Neural cell (in vitro differentiated cells): ENCODE results near the gene ARHGEF2.

Source experiments
- EP300 ChIP-seq: fragments of 450-650 bp; conservative IDR thresholded peaks from 2 replicates; pipeline ENCODE4 v1.6.1; 2014; ENCODE audit warnings: antibody characterized with exemption, mild to moderate bottlenecking, moderate library complexity; ENCODE audit not compliant: poor library complexity, severe bottlenecking
- EZH2 ChIP-seq: fragments of 200-600, 300-800 bp; shearing (Covaris generic), sonication (generic); IDR thresholded peaks from 2 replicates; pipeline ENCODE4 v1.6.1; 2014; ENCODE audit warnings: antibody characterized with exemption, low read length, borderline replicate concordance, mild to moderate bottlenecking; ENCODE audit not compliant: insufficient read depth, poor library complexity, severe bottlenecking
- RAD21 ChIP-seq: fragments of 450-650 bp; conservative IDR thresholded peaks from 2 replicates; pipeline ENCODE4 v1.6.1; 2014; ENCODE audit warnings: antibody characterized with exemption, mild to moderate bottlenecking, moderate library complexity
- SMC3 ChIP-seq: fragments of 450-650 bp; conservative IDR thresholded peaks from 2 replicates; pipeline ENCODE4 v1.6.1; 2014; ENCODE audit warnings: antibody characterized with exemption, mild to moderate bottlenecking, moderate library complexity; ENCODE audit not compliant: poor library complexity
- TAF1 ChIP-seq: IDR thresholded peaks from 2 replicates; pipeline ENCODE4 v1.6.1; 2012; ENCODE audit warnings: low read depth
- TF ChIP-seq, protein P1 (sequence below): fragments of 450-650 bp; IDR thresholded peaks from 2 replicates; pipeline ENCODE4 v1.5.1; 2014; ENCODE audit warnings: antibody characterized with exemption, mild to moderate bottlenecking, moderate library complexity; ENCODE audit not compliant: poor library complexity, severe bottlenecking
- TF ChIP-seq, protein P2 (sequence below): IDR thresholded peaks from 2 replicates; pipeline ENCODE4 v1.6.1; 2012; ENCODE audit warnings: borderline replicate concordance

DNA sequence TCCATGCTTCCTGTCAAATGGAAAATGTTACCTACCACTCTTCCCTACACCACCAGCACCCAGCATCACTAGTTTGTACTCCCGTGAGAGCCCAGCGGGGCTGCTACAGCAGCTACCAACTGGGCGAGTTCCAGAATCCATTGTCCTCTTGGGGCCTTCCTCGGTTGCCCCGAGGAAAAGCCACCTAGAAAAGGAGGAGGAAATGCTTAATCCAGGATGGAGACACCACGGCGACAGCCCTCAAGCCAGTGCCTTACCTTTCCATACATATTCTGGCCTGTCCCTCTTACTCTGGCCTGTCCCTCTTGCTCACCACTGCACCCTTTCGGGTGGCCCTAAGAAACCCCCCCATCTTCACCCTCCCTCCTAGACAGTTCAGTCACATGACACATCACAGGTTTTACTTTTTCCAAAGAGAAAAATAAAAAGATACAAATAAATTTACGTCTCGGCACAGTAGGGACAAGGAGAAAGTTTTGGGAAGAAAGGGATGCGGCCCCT is 67.7 kb downstream of the ARHGEF2 start:
- TF ChIP-seq, protein P1, sequence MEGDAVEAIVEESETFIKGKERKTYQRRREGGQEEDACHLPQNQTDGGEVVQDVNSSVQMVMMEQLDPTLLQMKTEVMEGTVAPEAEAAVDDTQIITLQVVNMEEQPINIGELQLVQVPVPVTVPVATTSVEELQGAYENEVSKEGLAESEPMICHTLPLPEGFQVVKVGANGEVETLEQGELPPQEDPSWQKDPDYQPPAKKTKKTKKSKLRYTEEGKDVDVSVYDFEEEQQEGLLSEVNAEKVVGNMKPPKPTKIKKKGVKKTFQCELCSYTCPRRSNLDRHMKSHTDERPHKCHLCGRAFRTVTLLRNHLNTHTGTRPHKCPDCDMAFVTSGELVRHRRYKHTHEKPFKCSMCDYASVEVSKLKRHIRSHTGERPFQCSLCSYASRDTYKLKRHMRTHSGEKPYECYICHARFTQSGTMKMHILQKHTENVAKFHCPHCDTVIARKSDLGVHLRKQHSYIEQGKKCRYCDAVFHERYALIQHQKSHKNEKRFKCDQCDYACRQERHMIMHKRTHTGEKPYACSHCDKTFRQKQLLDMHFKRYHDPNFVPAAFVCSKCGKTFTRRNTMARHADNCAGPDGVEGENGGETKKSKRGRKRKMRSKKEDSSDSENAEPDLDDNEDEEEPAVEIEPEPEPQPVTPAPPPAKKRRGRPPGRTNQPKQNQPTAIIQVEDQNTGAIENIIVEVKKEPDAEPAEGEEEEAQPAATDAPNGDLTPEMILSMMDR, result no peak
- TF ChIP-seq TAF1 (peak; percentile 18), EZH2 (no peak), RAD21 (no peak), SMC3 (no peak), EP300 (no peak)
- TF ChIP-seq, protein P2, sequence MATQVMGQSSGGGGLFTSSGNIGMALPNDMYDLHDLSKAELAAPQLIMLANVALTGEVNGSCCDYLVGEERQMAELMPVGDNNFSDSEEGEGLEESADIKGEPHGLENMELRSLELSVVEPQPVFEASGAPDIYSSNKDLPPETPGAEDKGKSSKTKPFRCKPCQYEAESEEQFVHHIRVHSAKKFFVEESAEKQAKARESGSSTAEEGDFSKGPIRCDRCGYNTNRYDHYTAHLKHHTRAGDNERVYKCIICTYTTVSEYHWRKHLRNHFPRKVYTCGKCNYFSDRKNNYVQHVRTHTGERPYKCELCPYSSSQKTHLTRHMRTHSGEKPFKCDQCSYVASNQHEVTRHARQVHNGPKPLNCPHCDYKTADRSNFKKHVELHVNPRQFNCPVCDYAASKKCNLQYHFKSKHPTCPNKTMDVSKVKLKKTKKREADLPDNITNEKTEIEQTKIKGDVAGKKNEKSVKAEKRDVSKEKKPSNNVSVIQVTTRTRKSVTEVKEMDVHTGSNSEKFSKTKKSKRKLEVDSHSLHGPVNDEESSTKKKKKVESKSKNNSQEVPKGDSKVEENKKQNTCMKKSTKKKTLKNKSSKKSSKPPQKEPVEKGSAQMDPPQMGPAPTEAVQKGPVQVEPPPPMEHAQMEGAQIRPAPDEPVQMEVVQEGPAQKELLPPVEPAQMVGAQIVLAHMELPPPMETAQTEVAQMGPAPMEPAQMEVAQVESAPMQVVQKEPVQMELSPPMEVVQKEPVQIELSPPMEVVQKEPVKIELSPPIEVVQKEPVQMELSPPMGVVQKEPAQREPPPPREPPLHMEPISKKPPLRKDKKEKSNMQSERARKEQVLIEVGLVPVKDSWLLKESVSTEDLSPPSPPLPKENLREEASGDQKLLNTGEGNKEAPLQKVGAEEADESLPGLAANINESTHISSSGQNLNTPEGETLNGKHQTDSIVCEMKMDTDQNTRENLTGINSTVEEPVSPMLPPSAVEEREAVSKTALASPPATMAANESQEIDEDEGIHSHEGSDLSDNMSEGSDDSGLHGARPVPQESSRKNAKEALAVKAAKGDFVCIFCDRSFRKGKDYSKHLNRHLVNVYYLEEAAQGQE, result no peak
